Measurements from ENCODE around the gene TSPO2.
"Not testable (repeated sequence)": the region's sequence is repeated elsewhere in the genome, so short reads cannot be mapped to it uniquely, and the experiment has no call there.

Gene TSPO2

GRCh38 chr6:41000248-41000647 is 42.0 kb upstream of the TSPO2 start:
- TF ChIP-seq, protein P1, sequence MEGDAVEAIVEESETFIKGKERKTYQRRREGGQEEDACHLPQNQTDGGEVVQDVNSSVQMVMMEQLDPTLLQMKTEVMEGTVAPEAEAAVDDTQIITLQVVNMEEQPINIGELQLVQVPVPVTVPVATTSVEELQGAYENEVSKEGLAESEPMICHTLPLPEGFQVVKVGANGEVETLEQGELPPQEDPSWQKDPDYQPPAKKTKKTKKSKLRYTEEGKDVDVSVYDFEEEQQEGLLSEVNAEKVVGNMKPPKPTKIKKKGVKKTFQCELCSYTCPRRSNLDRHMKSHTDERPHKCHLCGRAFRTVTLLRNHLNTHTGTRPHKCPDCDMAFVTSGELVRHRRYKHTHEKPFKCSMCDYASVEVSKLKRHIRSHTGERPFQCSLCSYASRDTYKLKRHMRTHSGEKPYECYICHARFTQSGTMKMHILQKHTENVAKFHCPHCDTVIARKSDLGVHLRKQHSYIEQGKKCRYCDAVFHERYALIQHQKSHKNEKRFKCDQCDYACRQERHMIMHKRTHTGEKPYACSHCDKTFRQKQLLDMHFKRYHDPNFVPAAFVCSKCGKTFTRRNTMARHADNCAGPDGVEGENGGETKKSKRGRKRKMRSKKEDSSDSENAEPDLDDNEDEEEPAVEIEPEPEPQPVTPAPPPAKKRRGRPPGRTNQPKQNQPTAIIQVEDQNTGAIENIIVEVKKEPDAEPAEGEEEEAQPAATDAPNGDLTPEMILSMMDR (IDR thresholded peaks at IDR 0.05; ENCODE audit: extremely low read depth, insufficient read depth, missing control alignments), result no peak
- no peak for DNase-seq (ENCODE audit: low spot score)
- in situ Hi-C loops (cut with MboI; ENCODE audit: low pct_unique_long_range_greater_than_20kb, low sequenced_read_pairs, unreplicated experiment), result no loop called here

DNA sequence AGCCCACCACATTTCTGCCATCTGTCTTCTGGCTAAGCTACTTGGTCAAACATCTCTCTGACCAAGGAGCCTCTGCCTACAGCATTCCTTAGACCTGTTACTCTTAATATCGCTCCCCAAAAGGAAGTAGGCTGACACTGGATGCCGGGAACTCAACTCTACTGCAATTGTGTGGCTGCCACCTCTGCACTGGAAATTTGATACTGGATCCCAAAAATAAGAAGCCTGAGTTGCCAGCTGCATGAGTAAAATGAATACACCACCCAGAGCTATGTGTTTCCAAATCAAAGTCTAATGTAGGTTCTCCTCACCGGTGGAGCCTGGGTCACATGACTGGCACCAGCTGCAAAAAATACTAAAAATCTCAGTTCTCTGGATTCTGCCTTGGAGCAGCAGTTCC is 40.1 kb upstream of the TSPO2 start:
- TF ChIP-seq, protein P1 (IDR thresholded peaks at IDR 0.05; ENCODE audit: extremely low read depth, insufficient read depth, missing control alignments), result no peak
- in situ Hi-C loops (cut with MboI; ENCODE audit: low pct_unique_long_range_greater_than_20kb, low sequenced_read_pairs, unreplicated experiment), result no loop called here
- DNase-seq (ENCODE audit: low spot score), result no peak

DNA sequence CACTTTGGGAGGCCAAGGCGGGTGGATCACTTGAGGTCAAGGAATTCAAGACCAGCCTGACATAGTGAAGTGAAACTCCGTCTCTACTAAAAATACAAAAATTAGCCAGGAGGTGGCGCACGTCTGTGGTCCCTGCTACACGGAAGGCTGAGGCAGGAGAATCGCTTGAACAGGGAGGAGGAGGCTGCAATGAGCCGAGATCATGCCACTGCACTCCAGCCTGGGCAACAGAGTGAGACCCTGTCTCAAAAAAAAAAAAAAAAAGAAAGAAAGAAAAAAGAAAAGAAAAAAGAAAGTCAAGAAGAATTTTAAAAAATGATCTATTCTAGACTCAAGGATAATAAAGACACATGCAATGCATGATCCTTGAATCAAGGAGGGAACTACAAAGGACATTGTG is 36.0 kb upstream of the TSPO2 start:
- DNase-seq (ENCODE audit: low spot score); in situ Hi-C loops (cut with MboI; ENCODE audit: low pct_unique_long_range_greater_than_20kb, low sequenced_read_pairs, unreplicated experiment): not testable (repeated sequence)
- TF ChIP-seq, protein P1 (IDR thresholded peaks at IDR 0.05; ENCODE audit: extremely low read depth, insufficient read depth, missing control alignments), result peak; percentile 72

DNA sequence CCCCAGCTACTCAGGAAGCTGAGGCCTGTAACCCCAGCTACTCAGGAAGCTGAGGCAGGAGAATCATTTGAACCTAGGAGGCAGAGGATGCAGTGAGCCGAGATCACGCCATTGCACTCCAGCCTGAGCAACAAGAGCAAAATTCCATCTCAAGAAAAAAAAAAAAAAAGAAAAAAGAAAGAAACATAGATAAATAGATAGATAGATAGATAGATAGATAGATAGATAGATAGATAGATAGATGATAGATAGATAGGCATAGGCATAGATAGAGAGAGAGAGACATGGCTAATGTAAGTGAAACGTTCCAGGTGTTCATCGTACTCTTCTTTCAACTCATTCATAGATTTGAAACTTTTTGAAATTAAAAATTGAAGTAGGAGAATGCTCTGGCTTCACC is 35.3 kb upstream of the TSPO2 start:
- not testable (repeated sequence) for DNase-seq (ENCODE audit: low spot score)

DNA sequence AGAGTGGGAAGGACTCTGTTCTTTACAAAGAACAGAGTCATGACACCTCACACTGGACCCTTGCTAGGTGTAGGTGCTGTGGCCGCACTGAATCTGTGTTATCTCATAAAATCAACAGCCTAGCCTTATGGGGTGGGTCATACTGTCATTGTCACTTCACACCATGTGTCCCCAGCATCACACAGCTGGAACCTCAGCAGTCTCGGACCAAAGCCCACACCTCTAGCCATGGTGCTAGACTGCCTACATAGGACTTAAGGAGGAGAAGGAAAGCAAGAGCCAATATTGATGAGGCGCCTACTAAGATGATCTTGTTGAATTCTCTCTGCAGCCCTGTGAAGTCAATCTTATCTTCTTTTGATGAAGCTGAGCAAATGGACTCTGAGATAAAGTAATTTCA is 34.3 kb upstream of the TSPO2 start:
- in situ Hi-C loops (cut with MboI; ENCODE audit: low pct_unique_long_range_greater_than_20kb, low sequenced_read_pairs, unreplicated experiment), result no loop called here
- TF ChIP-seq, protein P1 (IDR thresholded peaks at IDR 0.05; ENCODE audit: extremely low read depth, insufficient read depth, missing control alignments), result no peak

More for the DNA sequence above, 35.3 kb upstream of the TSPO2 start:
- in situ Hi-C loops (cut with MboI; ENCODE audit: low pct_unique_long_range_greater_than_20kb, low sequenced_read_pairs, unreplicated experiment), result not testable (repeated sequence)

GRCh38 chr6:41009669-41010068 is 32.6 kb upstream of the TSPO2 start:
- no peak for DNase-seq (ENCODE audit: low spot score)
- in situ Hi-C loops (cut with MboI; ENCODE audit: low pct_unique_long_range_greater_than_20kb, low sequenced_read_pairs, unreplicated experiment), result no loop called here

More for the DNA sequence above, 34.3 kb upstream of the TSPO2 start:
- no peak for DNase-seq (ENCODE audit: low spot score)

DNA sequence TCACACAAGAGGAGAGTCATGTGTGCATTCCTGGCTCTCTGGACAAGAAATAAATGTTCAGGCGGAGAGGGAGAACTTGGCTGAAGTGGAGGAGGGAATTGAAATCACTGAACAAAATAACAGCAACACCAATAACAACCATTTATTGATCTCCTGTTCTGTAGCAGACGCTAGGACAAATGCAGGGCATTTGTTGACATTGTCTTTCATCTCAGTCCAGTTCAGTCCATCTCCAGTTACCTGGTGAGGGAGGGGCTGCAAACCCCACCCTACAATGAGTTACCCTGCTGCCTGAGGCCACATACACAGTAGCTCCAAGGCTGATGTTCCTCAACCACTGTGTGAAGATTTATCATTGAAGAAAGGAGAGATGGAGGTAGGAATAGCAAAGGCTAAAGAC is 30.6 kb upstream of the TSPO2 start:
- in situ Hi-C loops (cut with MboI; ENCODE audit: low pct_unique_long_range_greater_than_20kb, low sequenced_read_pairs, unreplicated experiment), result no loop called here
- TF ChIP-seq, protein P1 (IDR thresholded peaks at IDR 0.05; ENCODE audit: extremely low read depth, insufficient read depth, missing control alignments), result no peak
- DNase-seq (ENCODE audit: low spot score), result no peak

More at GRCh38 chr6:41009669-41010068, 32.6 kb upstream of the TSPO2 start:
- TF ChIP-seq, protein P1 (IDR thresholded peaks at IDR 0.05; ENCODE audit: extremely low read depth, insufficient read depth, missing control alignments), result no peak
